NB4 (cell line): ENCODE measurements around the gene ST13.
A peak's percentile ranks its signal among the peaks of the same experiment; 100 is the strongest.
"Not testable (repeated sequence)": the region's sequence is repeated elsewhere in the genome, so short reads cannot be mapped to it uniquely, and the experiment has no call there.

Source experiments
- DNase-seq: peaks from one replicate; pipeline ENCODE4 v3.0.0; 2010; ENCODE audit warnings: low read depth
- H3K4me3 ChIP-seq: one replicate; pipeline ENCODE4 v1.5.1; 2011; ENCODE audit warnings: mild to moderate bottlenecking, low read depth, low read length, moderate library complexity
- CTCF ChIP-seq: IDR thresholded peaks from one replicate; pipeline ENCODE4 v1.5.1; 2012; ENCODE audit warnings: low read depth, low read length
- MAX ChIP-seq: IDR thresholded peaks from 2 replicates; pipeline ENCODE4 v1.6.1; 2011; ENCODE audit warnings: low read depth, low read length
- MYC ChIP-seq: IDR thresholded peaks from 2 replicates; pipeline ENCODE4 v1.6.1; 2011; ENCODE audit warnings: low read depth, low read length
- POLR2A ChIP-seq: IDR thresholded peaks from 2 replicates; pipeline ENCODE4 v1.6.1; 2011; ENCODE audit warnings: mild to moderate bottlenecking; ENCODE audit not compliant: insufficient read length; ENCODE audit errors: extremely low read depth

Gene ST13

GRCh38 chr22:40853961-40854360, 2.5 kb downstream of the ST13 start:
- peak; percentile 23 for DNase-seq
- H3K4me3 ChIP-seq, result peak overlapping the region; percentile 79
- TF ChIP-seq MAX, result no peak

GRCh38 chr22:40853333-40853732, 3.1 kb downstream of the ST13 start:
- no peak for DNase-seq
- TF ChIP-seq CTCF, result no peak
- TF ChIP-seq POLR2A, result no peak
- no peak for TF ChIP-seq MAX
- TF ChIP-seq MYC, result no peak
- H3K4me3 ChIP-seq, result peak overlapping the region; percentile 79

GRCh38 chr22:40845816-40846215, 10.6 kb downstream of the ST13 start:
- H3K4me3 ChIP-seq, DNase-seq: not testable (repeated sequence)

- TF ChIP-seq CTCF (no peak), POLR2A (no peak)
- DNase-seq, result no peak
- no peak overlapping the region for H3K4me3 ChIP-seq
Measured at GRCh38 chr22:40844951-40845350, 11.5 kb downstream of the ST13 start.

- TF ChIP-seq MAX (no peak), POLR2A (no peak), MYC (no peak), CTCF (no peak)
- DNase-seq, result no peak
- no peak overlapping the region for H3K4me3 ChIP-seq
Measured at GRCh38 chr22:40838486-40838885, 18.0 kb downstream of the ST13 start.

- no peak for DNase-seq
Measured at GRCh38 chr22:40834619-40835018, 21.8 kb downstream of the ST13 start.

GRCh38 chr22:40829131-40829530, 27.3 kb downstream of the ST13 start:
- H3K4me3 ChIP-seq, result no peak overlapping the region
- TF ChIP-seq MAX (no peak), POLR2A (no peak), MYC (no peak), CTCF (no peak)
- no peak for DNase-seq

More at GRCh38 chr22:40834619-40835018, 21.8 kb downstream of the ST13 start:
- H3K4me3 ChIP-seq, result no peak overlapping the region
- no peak for TF ChIP-seq MAX
- no peak for TF ChIP-seq MYC
- no peak for TF ChIP-seq CTCF
- TF ChIP-seq POLR2A, result no peak
